Activated CD4-positive, alpha-beta T cell treated with anti-CD3 and anti-CD28 coated beads for 4 hours (primary cell): ENCODE measurements around the gene NPTXR.

ENCODE experiments used
- DNase-seq, 2 donors: peaks; one replicate each; pipeline ENCODE4 v3.0.0-alpha.2; 2020

Gene NPTXR

DNA sequence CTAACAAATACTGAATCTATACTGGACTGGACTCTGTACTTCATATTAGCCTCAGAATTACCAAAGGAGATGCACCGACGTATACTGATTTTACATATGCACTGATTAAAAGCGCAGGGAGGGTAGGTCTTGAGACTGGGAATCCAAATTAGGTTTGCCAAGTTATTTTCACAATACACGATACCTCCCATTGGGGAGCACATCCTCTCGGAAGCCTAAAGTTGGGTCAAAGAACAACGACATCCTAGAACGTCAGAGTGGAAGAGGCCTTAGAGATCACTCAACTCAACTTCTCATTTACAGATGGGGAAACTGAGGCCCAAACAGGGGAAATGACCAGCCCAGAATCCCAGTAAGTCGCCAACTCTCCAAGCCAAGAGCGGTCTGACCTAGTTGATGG lies 50.5 kb downstream of the NPTXR start:
- DNase-seq = no peak

DNA sequence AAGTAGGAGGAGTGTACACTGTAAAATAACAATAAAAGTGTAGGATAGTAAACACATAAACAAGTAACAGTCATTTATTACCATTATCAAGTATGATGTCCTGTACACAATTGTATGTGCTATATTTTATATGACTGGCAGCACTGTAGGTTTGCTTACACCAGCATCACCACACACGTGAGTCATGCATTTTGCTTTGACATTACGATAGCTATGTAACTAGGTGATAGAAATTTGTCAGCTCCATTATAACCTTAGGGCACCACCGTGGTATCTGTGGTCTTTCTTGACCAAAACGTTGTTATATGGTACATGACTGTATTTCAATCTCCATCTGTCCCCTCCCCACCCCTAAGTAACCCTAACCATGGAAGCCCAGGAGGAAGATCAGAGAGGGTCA lies 51.0 kb downstream of the NPTXR start:
- DNase-seq = no peak

DNA sequence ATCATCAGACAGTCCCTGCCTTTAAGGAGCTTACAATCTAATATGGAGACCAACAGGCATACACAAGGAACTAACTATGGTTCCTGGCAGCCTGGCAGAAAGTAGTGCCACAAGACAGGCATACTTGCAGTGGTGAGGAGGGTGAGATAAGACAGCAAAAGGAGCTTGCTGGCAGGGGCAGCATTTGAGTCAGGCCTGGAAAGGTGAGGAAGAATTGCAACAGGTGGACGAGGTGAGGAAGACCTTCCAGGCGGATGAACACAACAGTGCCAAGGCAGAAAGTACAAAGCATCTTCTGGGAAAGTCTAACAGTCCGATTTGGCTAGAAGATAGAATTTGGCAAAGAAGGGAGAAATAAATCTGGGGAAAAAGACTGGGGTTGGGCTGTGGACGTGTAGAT lies 54.2 kb downstream of the NPTXR start:
- DNase-seq = no peak

GRCh38 chr22:38788846-38789245 lies 55.0 kb downstream of the NPTXR start:
- DNase-seq = no peak

DNA sequence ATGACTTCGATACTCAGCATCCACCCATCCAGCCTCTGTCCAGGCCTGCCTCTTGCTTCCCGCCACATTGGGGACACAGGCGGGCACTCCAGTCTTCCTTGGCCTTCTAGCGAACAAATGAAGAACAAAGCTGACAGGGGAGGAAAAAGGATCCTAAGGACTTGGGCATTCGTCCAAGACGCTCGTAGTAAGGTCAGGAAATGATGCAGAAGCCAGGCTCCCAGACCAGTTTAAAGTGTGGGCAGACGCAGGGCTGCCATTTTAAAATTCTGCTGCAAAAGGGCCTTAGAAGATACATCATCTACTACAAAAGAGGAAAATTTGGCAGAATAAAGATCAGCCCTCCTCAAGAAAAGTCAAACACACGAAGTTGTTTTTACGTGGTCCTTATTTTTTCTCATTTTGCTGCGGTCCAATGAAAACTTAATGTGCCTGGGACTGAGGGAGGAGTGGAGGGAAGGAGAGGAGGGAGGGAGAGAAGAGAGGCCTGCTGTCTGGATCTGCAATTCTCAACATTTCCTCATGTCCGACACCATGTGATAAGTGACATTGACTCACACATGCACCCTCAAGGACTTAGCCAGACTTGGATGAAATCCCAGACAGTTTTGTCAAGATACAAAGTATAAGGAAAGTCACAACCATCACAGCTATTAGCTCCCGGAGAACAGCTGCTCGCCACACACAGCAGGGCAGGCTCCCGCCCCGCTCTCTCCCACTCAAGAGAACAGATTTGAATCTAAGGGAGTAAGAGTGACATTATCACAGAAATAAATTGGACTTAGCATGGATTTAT lies 55.6 kb downstream of the NPTXR start:
- no peak for DNase-seq

GRCh38 chr22:38786631-38787030 lies 57.2 kb downstream of the NPTXR start:
- DNase-seq = no peak

- DNase-seq = no peak
Measured at GRCh38 chr22:38784856-38785255, 59.0 kb downstream of the NPTXR start.

DNA sequence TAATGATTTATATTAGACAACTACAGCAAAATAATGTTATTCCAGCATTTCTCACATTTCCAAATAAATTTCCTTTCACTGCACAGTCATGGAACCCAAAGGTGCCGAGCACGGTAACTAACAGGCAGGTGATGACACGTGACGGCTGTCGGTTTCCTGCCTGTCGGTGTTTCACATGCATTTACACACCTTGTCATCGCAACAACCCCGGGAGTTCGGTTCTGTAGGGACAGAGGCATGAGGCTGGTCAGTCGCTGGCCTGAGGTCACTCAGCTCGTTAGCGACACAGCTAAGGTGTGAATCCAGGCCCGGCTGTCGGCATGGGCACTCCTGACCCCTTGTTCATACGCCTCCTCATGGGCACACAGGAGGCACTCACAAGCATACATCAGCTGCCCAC lies 59.8 kb downstream of the NPTXR start:
- no peak for DNase-seq

- no peak for DNase-seq
Measured at GRCh38 chr22:38783095-38783615, 60.7 kb downstream of the NPTXR start.

DNA sequence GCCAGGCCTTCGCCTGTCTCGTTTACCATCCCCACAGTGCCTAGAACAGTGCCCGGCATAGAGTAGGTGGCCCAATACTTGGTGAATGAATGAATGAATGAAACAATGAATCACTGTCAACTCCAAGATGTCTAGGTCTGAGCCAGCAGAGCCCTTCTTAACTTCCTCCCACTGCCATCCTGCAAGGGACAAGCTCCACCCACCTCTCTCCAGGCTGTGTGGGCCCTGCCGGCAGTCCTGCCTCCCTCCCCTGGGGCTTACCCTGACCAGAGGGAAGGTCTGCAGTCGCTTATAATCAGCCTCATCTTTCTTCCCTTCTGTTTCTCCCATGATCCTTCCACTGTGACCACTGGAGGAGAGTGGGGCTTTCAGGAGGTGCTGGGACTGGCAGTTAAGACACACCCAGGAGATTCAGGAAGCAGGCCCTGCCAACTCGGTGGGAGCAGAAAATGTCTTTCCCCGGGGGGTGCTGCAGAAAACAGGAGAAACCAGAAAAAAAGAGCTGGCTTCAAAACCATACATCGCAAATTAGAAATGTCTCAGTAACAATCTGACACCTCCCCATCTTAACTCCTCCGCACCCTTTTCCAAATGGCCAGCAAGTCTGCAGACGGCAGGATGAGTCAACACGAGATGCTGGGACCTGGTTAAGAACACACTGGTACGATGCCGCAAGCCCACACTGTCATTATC lies 61.3 kb downstream of the NPTXR start:
- DNase-seq = no peak

DNA sequence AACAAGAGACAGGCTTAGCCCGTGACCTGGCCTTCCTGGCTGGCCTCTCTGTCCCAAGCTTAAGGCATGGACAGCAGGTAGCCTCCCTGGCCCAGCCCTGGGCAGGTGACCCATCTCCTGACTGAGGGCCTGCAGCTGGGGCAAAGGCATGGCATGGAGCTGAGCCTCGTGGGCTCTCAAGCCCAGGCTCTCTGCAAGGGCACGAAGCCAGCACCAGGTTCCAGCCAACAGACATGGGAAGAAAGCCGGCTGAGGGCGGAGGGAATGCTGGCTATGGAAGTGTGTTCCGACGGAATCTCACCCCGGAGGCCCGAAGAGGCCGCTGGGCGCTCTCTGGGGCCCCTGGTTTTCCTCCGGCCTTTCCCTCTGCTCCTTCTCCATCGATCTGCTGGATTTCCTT lies 62.8 kb downstream of the NPTXR start:
- DNase-seq = no peak

DNA sequence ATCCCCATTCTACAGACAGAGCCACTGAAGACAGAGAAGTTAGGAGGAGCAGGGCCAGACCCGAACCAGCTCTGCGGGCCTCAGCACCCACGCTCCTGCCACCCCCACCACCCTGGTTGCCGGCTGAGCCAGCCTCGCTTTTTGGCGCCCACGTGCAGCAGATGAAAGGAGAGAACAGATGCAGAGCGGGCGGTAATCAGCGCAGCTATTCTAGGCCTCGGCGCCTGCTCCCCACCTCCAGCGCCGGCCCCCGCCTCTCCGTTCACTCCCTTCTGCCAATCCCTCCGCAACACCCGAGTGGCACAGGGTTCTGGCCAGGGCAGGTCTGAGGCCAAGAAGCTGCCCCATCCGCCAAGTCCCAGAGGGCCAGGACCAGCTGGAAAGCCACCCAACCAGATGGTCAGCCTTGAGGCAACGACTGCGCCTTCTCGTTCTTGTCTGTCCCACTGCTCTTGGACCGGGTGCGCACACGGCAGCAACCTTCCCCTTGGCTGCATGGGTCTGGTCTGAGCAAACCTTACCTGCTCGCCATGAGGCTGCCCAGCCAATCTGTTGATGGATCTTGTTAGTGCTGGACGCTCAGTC lies 66.6 kb downstream of the NPTXR start:
- no peak for DNase-seq

DNA sequence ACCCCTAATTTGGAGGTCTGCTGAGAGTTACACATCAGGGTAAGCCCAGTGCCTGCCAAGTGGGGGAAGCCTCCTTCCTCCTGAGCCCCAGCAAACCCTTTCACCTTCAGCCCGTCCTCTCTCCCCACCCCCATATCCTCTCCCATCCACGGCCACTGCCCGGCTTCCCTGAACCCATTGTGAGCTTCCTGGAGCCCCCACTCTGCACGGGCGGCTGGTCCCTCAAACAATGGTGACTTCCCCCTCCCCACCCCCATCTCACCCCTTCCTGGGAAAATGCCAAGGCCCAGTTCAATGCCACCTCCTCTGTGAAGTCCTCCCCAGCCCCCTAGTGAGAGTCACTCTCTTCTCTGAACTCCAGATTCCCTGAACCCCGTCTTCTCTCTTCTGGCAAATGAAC lies 67.7 kb downstream of the NPTXR start:
- no peak for DNase-seq

GRCh38 chr22:38775656-38776055 lies 68.2 kb downstream of the NPTXR start:
- DNase-seq = no peak

- no peak for DNase-seq
Measured at GRCh38 chr22:38774496-38775166, 69.2 kb downstream of the NPTXR start.

- DNase-seq = no peak
Measured at GRCh38 chr22:38773363-38773946, 70.4 kb downstream of the NPTXR start.

DNA sequence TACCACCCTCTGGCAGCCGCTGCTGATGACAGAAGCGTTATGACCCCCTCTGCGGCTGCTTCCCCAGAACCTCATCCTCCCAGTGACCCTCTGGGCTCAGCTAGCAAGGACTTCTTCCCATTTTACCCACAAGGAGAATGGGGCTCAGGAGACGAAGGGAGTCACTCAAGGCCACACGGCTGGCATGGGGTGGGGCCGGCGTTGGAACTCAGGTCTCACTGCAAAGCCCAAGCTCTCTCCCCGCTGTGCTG lies 71.3 kb downstream of the NPTXR start:
- no peak for DNase-seq

GRCh38 chr22:38770257-38770949 lies 73.4 kb downstream of the NPTXR start:
- DNase-seq = no peak
